ENCODE measurements around the gene ERN1.

DNA sequence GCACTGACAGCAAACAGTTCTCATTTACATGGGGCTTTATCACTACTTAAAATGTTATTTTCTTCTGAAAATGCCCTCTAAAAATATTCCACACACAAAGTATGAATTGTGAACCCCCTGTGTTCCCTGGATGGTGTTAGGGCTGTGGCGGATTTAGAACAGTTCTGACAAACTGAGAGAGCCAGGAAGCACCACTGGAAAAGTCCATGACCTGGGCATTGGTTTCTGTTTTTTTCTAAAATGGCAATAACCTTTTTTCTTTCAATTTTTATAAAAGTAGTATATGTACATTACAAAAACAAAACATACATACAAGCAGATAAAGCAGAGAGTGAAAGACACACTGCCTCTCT is 21.0 kb upstream of the ERN1 start:
- TF ChIP-seq, protein P1, sequence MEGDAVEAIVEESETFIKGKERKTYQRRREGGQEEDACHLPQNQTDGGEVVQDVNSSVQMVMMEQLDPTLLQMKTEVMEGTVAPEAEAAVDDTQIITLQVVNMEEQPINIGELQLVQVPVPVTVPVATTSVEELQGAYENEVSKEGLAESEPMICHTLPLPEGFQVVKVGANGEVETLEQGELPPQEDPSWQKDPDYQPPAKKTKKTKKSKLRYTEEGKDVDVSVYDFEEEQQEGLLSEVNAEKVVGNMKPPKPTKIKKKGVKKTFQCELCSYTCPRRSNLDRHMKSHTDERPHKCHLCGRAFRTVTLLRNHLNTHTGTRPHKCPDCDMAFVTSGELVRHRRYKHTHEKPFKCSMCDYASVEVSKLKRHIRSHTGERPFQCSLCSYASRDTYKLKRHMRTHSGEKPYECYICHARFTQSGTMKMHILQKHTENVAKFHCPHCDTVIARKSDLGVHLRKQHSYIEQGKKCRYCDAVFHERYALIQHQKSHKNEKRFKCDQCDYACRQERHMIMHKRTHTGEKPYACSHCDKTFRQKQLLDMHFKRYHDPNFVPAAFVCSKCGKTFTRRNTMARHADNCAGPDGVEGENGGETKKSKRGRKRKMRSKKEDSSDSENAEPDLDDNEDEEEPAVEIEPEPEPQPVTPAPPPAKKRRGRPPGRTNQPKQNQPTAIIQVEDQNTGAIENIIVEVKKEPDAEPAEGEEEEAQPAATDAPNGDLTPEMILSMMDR (IDR thresholded peaks at IDR 0.05): no peak
- TF ChIP-seq POLR2A (IDR thresholded peaks at IDR 0.05): no peak
